ENCODE results near the gene ITGB4. TPM values are rescaled to one million over a fixed set of nuclear protein-coding genes. Genes with fewer than 3 reads are reported as not detected.

Gene ITGB4
- total and polyA plus RNA-seq, 2 experiments from 2014 or later: 6.1 to 9.7 TPM

GRCh38 chr17:75723171-75723930, 2.1 kb downstream of the ITGB4 start:
- Mint-ChIP-seq H3K4me1 (peaks cover 2% of the 10 kb centered on the region; the same call in 2 of the 3 replicates), H3K36me3 (ENCODE audit: low read depth) (no peaks in the 10 kb centered on the region), H3K4me3 (no peak overlapping the region), H3K9me3 (no peaks in the 10 kb centered on the region), H3K27ac (no peak overlapping the region), H3K27me3 (ENCODE audit: insufficient read depth, low read depth, poor library complexity) (peaks cover 23% of the 10 kb centered on the region)
- ATAC-seq (no peak), DNase-seq (ENCODE audit: low spot score) (no peak)
- Histone ChIP-seq H2AFZ (no peak overlapping the region), H3K79me2 (replicated peaks; ENCODE audit: insufficient read depth) (no peaks in the 10 kb centered on the region), H3K27me3 (ENCODE audit: insufficient read depth) (peaks cover 17% of the 10 kb centered on the region), H4K20me1 (replicated peaks; ENCODE audit: insufficient read depth) (no peaks in the 10 kb centered on the region), H3K36me3 (ENCODE audit: insufficient read depth) (no peaks in the 10 kb centered on the region), H3K4me1 (ENCODE audit: insufficient read depth) (no peaks in the 10 kb centered on the region; the same call in 1 of the 2 replicates), H3K4me2 (no peak overlapping the region), H3F3A (replicated peaks; ENCODE audit: low read depth) (peaks cover 12% of the 10 kb centered on the region; the same call in 1 of the 2 replicates), H3K9me2 (ENCODE audit: insufficient read depth) (no peaks in the 10 kb centered on the region), H3K4me3 (no peak overlapping the region), H3K27ac (ENCODE audit: low read depth) (no peak overlapping the region)
- TF ChIP-seq ZNF331 (CRISPR knock-in tag; IDR thresholded peaks at IDR 0.05; ENCODE audit: low read depth): no peak
- no peak for TF ChIP-seq CTCF (conservative IDR thresholded peaks at IDR 0.05; ENCODE audit: low read depth in 2 of 2)
- TF ChIP-seq POLR2AphosphoS5 (IDR thresholded peaks at IDR 0.05; ENCODE audit: low read depth): no peak
- no peak for TF ChIP-seq CREB1 (CRISPR knock-in tag; IDR thresholded peaks at IDR 0.05; ENCODE audit: low read depth)
- no peak for TF ChIP-seq EZH2phosphoT487 (IDR thresholded peaks at IDR 0.05; ENCODE audit: unreplicated experiment)
- no peak for TF ChIP-seq ZNF462 (CRISPR knock-in tag; IDR thresholded peaks at IDR 0.05)
- no peak for TF ChIP-seq ETS1 (IDR thresholded peaks at IDR 0.05)
- no peak for TF ChIP-seq EZH2 (IDR thresholded peaks at IDR 0.05; ENCODE audit: low read depth, unreplicated experiment)
- TF ChIP-seq JUNB (IDR thresholded peaks at IDR 0.05; ENCODE audit: unreplicated experiment): no peak
- no peak for TF ChIP-seq NANOG (IDR thresholded peaks at IDR 0.05; ENCODE audit: borderline replicate concordance)
- no peak for TF ChIP-seq ZNF114 (CRISPR knock-in tag; IDR thresholded peaks at IDR 0.05)
- TF ChIP-seq STAT1 (IDR thresholded peaks at IDR 0.05; ENCODE audit: unreplicated experiment): no peak
- TF ChIP-seq REST (IDR thresholded peaks at IDR 0.05; ENCODE audit: unreplicated experiment): no peak

All from GM23338 (cell line).